LHCN-M2 (cell line): Measurements from ENCODE around the gene MTLN. TPM values are rescaled to one million over a fixed set of nuclear protein-coding genes. Genes with fewer than 3 reads are reported as not detected.
"Not testable (repeated sequence)": the region's sequence is repeated elsewhere in the genome, so short reads cannot be mapped to it uniquely, and the experiment has no call there.

Experiments used
- DNase-seq: peaks from one replicate; pipeline ENCODE4 v3.0.0-alpha.2; 2012; ENCODE audit warnings: low read depth
- total RNA-seq: library from RNA; depleted of rRNA; stranded (reverse); fragments of >200 nt; gene quantifications from 2 replicates; pipeline ENCODE4 v1.2.3, GENCODE V29; 2014; rRNA removed

The MTLN gene
- total RNA-seq, 1 experiment from 2014 or later = 71.5 TPM

DNA sequence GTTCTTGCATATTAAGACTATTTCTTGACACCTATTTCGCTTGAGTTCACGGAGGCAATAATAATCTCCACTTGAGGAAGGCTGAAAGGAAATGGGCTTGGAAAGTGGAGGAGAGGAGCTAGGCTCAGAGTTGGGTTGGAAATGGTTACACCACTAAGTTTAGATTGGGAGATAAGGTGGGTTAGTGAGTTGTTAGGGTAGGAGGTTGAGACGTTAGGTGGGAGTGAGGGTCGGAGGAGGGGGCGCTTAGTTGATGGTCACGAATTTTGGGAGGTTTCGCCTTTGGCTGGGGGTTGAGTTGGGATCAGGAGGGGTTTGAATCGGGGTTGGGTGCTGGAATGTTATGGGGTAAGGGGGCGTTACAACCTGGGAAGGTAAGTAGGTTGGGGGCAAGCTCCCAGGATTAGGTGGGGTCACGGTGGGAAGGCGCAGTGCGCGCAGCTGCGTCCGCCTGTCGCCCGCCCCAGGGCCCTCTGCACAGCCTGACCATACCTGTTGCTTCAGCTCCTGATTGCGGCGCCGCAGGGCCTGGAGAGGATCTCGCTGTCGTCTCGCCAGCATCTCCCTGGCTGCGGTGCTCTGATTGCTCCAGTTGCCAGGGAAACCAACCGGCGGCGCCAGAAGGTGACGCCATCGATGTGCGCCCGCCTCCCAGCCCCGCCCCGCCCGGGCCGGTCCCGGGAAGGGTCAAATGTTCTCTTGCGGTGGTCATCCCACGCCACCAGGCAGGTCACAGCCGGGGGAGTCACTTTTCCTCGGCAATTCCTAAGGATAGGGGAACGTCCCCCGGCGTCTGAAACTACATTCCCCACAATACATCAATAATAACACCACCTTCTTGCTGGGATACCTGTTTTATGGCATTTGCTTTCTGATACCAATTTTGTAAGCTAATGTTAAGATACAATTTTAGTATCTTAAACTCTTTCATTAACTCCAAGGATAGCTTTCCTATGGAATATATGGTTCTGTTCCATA is 7.7 kb downstream of the MTLN start, which contains the start of gene NPHP1:
NPHP1 (minus strand) TSS at position 606 of the 978 bp plus-strand sequence; CDS start at position 561, 45 bp downstream.
- DNase-seq = peak; percentile 77

DNA sequence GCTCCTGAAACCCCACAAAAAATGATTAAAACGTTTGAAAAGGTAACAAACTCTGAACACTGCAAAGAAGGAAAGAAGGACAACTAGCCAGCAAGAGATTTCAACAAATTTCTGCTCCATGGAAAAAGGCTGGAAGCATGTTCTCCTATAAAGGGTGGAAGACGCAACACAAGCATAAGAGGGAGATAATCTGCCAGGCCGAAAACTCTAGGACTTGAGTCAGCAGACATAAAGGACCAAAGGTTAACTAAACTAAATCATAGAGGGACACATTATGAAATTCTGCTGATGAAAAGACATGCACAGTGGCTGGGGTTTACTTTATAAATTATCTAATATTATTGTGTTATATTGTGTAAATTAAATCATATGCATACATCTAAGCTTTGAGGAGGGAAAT is 14.3 kb downstream of the MTLN start:
- DNase-seq = no peak

DNA sequence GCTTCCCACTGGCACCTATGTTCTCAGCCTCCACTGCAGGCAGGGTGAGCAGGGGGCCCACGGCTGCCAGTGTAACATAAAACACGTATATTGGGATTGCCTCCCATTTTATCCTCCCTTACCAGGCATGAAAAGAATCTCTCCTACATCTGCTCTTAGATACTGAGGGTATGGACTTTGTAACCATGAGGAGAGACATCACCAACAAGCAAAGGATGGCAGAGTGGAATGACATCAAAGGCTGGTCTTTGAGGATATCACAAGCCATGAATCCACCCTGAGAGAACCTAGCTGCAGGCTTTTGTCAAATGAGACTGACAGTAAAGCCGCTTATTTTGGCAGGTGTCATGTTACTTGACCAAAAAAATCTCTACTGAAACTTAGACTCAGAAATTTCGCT is 14.9 kb downstream of the MTLN start:
- DNase-seq = no peak

DNA sequence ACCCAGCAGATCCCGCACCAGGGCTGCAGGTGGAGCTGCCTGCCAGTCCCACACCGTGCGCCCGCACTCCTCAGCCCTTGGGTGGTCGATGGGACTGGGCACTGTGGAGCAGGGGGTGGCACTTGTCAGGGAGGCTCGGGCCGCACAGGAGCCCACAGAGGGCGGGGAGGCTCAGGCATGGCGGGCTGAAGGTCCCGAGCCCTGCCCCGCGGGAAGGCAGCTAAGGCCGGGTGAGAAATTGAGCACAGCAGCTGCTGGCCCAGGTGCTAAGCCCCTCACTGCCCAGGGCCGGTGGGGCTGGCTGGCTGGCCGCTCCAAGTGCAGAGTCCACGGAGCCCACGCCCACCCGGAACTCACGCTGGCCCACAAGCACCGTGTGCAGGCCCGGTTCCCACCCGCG is 22.2 kb downstream of the MTLN start:
- DNase-seq = not testable (repeated sequence)

DNA sequence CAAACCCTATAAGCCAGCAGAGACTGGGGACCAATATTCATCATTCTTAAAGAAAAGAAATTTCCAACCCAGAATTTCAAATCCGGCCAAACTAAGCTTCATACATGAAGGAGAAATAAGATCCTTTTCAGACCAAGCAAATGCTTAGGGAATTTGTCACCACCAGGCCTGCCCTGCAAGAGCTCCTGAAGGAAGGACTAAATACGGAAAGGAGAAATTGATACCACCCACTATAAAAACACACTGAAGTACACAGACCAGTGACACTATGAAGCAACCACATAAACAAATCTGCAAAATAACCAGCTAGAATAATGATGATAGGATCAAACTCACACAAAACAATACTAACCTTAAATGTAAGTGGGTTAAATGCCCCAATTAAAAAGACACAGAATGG is 29.9 kb downstream of the MTLN start:
- peak; percentile 10 for DNase-seq

DNA sequence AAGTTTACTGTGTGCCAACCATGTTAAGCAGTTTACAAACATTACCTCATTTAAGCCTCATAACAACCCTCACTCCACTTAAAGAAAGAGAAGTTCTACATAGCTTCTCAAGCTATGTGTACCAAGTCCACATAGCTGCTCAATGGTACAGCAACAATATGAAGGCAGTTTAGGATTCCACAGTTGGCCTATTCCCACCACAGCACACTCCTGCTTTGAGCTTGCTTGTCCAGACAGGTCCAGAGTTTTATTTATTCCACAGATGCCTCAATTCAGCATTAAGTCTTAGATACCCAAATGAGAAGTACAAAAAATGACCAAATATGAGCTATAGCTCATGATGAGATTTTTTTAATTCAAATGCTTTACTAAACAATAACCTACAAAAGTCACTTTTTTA is 32.3 kb downstream of the MTLN start:
- DNase-seq = no peak

DNA sequence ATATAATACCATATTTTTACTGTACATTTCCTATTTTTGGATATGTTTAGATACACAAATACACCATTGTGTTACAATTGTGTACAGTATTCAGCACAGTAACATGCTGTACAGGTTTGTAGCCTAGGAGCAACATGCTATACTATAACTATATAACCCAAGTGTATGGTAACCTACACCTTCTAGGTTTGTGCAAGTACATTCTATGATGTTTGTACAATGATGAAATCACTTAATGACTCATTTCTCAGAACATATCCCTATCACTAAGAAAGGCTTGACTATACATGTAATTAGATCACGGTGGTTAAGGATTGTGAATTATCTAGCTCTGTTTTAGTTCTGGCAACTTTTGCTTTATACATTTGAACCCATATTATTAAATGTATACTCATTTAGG is 38.8 kb downstream of the MTLN start:
- DNase-seq = peak; percentile 40

DNA sequence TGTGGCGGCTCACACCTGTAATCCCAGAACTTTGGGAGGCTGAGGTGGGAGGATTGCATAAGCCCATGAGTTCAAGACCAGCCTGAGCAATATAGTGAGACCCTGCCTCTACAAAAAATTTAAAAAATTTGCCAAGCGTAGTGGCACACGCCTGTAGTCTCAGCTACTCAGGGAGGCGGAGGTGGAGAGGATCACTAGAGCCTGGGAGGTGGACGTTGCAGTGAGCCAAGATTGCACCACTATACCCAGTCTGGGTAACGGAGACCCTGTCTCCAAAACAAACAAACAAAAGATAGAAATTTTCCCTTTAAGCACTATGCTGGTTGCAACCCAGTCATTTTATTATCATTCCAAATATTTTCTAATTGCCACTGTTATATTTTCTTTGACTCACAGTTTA is 39.8 kb downstream of the MTLN start:
- no peak for DNase-seq

DNA sequence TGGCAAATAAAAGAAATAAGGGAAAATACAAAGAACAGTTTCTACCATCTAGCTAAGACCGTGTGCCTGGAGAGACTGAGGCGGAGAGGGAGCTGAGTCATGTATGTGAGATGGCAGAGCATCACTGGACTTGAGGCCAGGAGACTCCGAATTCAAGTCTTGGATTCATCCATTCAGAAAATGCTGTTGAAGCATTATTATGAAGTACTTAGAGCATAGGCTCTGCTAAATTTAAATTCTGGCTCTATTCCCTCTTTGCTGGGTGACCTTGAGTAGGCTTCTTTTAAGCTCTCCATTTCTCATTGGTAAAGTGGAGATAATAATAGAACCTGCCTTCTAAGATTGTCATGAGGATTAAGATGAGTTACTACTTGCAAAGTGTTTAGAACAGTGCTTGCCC is 42.2 kb downstream of the MTLN start:
- DNase-seq = no peak

DNA sequence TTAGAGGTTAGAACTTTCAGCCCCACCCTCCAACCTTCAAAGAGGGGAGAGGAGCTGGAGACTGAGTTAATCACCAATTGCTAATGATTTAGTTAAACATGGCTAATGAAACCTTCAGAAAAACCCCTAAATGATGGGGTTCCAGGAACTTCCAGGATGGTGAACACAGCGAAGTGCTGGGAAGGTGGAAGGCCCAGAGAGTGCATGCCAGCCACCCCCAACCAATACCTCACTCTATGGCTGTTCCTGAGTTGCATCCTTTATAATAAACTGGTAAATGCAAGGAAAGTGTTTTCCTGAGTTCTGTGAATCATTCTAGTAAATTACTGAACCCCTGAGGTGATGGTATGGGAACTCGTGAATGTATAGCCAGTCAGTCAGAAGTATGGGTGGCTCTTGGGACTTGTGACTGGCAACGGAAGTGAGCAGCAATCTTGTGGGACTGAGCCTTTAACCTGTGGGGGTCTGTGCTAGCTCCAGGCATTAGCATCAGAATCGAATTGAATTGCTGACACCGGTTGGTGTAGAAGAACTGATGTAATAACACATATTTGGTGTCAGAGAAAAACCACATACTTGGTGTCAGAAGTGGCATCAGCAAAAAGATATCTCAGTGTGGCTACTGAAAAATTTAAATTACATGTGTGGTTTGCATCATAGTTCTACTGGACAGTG is 44.9 kb downstream of the MTLN start:
- DNase-seq = peak; percentile 10

DNA sequence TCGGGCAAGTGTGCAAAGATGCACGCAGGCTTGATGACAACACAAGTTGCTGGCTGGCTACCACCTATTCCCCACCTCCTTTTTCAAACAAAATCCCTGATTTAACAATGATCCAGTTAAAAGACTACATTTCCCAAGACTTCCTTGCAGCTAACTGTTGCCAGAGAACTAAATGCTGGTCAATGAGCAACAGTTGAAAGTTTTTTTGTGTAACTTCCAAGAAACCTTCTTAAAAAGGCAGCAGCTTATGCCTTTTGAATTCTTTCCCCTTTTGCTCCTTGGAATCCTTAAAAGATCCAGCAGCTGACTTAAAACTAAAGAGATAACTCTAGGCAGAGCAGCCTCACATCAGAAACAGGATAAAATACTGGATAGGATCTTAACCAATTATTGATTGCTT is 46.1 kb downstream of the MTLN start:
- DNase-seq = no peak

Other genes starting within 250 kb of the MTLN start
- gene MALL, start 96.7 kb downstream of the MTLN start, total RNA-seq = 0.19 TPM in 1 of 2 replicates, not detected in the other
- gene NPHP1, start 7.5 kb downstream of the MTLN start, total RNA-seq = 3.6 and 4.8 TPM in 2 replicates